HG03442 (cell line): ENCODE results near the gene ALOX12.

ENCODE experiments used
- ATAC-seq: cut with Tn5 transposase; IDR thresholded peaks from one replicate; pipeline ENCODE4 v1.9.1; 2021; ENCODE audit warnings: mild to moderate bottlenecking, moderate library complexity; ENCODE audit not compliant: unreplicated experiment

ALOX12 gene

DNA sequence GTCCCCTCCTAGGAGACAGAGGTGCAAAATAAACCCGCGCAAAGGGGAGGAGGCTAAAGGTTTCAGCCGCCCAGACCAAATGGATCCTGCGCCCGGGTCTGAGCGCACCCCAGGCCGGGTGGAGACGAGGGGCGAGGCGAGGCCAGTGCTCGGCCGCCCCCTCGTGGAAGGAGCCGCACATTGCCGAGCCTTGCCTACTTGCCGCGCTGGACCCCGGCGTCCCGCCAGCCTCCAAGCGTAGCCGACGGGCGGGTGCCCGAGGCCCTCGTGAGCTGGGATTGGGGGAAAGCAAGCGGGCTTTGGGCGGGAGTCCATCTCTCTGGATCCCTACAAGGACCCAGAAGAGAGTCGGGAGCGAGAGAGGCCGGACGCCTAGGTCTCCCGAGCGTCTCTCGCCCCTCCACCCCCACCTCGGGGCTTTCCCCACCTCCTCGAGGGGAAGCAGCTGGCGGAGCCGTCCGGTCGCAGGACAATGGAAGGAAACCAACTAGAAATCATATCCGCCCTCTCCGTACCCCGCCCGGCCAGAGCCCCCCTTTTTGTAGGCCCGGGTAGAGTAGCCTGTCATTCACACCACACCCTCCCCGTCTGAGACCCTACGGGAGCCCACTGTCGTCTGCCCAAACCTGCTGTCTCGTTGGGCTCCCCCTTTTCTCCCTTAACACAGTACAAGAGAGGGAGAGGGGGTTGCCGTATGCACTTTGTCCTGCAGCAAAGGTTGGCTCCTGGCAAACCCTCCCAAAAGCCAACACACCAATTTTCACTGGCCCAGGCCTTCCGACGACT is 26.3 kb downstream of the ALOX12 start:
- peak; percentile 64 for ATAC-seq

GRCh38 chr17:7022781-7023571 is 27.1 kb downstream of the ALOX12 start, which contains the start of gene BCL6B:
TSS of gene BCL6B (plus strand) at chr17:7023050. CDS start at chr17:7023672, 622 bp downstream.
- ATAC-seq = no peak

DNA sequence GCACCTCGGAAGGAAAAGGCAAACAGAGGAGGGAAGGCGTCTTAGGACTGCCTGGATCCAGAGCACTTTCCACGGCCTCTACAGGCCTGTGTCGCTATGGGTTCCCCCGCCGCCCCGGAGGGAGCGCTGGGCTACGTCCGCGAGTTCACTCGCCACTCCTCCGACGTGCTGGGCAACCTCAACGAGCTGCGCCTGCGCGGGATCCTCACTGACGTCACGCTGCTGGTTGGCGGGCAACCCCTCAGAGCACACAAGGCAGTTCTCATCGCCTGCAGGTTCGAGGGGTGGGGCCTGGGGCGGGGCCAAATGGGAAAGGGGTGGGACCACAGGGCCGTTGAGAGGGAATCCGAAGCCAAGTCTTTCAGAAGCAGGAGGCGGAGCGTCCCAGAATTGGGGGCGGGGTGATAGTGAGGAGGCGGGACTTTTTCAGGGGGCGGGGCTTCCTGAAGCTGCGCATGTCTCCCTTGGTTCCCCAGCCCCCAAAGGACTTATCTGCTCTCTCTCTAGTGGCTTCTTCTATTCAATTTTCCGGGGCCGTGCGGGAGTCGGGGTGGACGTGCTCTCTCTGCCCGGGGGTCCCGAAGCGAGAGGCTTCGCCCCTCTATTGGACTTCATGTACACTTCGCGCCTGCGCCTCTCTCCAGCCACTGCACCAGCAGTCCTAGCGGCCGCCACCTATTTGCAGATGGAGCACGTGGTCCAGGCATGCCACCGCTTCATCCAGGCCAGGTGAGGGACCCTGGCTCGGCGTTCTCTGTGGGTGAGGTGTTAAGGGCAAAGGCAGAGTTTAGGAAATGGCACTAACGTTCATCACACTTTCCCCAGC is 27.9 kb downstream of the ALOX12 start:
- peak; percentile 46 for ATAC-seq

- ATAC-seq = no peak
Observed at GRCh38 chr17:7024402-7024785, 28.5 kb downstream of the ALOX12 start.

DNA sequence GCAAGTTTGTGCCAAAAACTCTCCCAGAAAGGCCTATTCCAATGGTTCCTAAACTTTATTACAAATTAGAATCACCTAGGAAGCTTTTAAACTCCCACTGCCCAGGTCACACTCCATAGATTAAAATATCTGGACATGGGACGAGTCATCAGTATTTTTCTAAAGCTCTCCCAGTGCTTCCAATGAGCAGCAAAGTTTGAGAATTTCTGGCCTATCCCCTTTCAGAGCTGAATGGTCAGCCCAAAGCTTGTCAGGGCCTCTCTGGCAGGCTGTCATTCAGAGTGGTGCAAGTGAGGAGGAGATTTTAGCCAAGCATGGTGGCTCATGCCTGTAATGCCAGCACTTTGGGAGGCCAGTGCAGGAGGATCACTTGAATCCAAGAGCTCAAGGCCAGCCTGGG is 29.4 kb downstream of the ALOX12 start:
- ATAC-seq = no peak

- no peak for ATAC-seq
Observed at GRCh38 chr17:7026471-7027115, 30.7 kb downstream of the ALOX12 start.

GRCh38 chr17:7027335-7027734 is 31.5 kb downstream of the ALOX12 start:
- no peak for ATAC-seq

DNA sequence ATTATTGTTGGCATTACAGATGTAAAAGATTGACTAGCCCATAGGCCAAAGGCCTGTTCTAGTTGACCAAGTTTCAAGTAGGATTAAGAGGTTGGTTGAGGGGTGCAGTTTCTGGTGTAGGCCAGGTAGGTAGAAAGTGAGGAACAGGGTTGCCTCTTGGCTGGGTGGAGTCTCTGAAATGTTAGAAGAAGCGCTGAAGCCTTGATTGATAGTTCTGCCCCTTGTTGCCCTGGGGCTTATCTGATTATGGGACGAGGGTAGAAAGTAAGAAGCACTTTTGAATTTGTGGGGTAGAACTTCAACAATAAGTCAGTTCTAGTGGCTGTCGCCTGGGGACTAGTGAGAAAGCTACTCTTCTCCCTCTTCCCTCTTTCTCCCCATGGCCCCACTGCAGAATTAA is 33.2 kb downstream of the ALOX12 start:
- no peak for ATAC-seq

DNA sequence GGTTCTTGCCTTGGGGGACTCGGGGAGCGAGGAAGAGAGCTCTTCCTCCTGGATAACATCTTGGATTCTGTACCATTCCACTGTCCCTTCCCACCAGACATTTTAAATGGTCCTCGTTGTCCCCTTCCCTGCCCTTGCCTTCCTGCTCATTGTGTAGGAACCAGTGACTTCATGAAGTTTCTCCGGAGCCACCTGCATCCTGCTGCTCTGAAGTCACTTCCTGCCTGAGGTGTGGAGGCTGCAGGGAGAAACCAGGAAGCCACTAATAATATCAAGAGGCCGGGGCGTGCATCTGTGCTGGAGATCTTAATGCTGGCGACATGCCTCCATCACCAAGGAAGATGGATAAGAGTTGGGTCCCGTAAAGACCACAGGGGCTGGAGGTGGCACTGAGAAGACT is 33.8 kb downstream of the ALOX12 start:
- no peak for ATAC-seq

GRCh38 chr17:7034955-7035590 is 39.2 kb downstream of the ALOX12 start:
- peak; percentile 4 for ATAC-seq

DNA sequence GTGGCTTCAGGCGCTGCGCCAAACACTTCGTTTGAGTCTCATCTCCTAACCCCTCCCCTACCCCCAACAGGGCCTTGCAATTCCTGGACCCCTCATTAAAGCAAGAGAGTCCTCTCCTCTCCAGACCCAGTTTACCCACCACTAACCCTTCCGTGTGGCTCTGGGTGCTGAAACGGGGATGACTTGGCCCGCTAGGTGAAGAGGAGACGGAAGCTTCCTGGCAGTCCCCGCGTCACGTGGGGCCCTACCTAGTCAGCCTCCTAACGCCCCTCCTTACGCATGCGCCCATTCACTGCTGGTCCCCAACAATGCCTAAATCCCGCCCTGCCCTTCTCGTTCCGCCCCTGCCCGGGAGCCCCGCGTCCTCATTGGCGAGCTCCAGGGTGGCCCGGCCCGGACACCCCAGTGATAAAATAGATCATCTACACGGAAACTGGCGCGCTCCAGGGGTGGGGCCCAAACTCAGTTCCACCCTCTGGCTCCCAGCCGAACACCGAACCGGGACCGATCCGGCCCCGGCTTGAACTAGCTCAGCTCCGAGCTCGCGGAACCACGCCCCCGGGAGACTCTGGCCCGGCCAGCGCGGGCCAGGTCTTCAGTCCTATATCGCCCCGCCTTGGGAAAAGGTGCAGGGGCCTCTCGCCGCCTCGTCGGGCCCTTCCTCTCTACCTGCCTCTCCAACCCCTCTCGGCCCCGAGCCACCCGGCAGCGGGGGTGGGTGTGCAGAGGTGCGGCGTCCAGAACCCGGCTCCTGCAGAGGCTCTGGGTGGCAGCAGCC is 39.9 kb downstream of the ALOX12 start, which contains the start of gene SLC16A13:
Gene SLC16A13, plus strand, starts transcription at position 425 of the 778 bp plus-strand sequence. CDS start 368 bp downstream, outside the sequence.
- peak; percentile 85 for ATAC-seq

GRCh38 chr17:7038025-7038862 is 42.4 kb downstream of the ALOX12 start:
- ATAC-seq = no peak

DNA sequence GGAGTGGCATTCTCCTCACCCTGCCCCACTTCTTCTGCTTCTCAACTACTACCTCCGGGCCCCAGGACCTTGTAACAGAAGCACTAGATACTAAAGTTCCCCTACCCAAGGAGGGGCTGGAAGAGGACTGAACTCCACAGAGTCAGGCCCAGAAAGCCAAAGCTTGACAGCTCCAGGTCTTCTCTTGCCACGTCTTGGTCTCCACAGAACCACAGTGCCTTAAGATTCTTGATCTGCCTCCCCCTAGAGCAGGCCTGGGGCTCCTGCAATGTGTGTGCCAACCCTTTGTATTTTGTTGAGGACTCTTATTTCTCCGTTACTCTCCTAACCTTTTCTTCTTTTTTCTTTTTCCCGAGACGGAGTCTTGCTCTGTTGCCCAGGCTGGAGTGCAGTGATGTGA is 44.0 kb downstream of the ALOX12 start:
- ATAC-seq = no peak

GRCh38 chr17:7041607-7042500 is 46.0 kb downstream of the ALOX12 start:
- no peak for ATAC-seq

- ATAC-seq = no peak
Observed at GRCh38 chr17:7042501-7043181, 46.8 kb downstream of the ALOX12 start.

DNA sequence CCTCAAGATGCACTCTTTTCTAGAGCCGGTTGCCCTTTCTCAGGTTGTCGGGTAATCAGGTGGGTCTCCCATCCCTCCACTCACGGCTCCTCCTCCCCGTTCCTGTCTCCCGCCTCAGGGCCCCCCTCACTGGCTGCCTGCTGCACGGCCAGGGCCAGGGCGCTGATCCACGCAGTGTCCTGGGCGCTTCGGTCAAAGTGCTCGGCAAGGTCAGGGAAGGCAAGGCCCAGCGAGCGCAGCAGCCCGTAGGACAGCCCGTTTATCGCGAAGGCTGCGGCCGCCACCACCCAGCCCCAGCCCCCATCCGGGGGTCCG is 47.3 kb downstream of the ALOX12 start:
- no peak for ATAC-seq
